Thyroid gland (tissue), 4 donors: ENCODE measurements around the gene GRAMD1C.

Experiments used
- CTCF ChIP-seq, 6 experiments: fragments of 200-600 bp in 3 of 6; fragments of 450-650 bp in 3 of 6; sonication (generic) in 3 of 6; IDR thresholded peaks; one replicate each; pipeline ENCODE4 v1.5.1; 2016 to 2019; ENCODE audit warnings: antibody characterized with exemption in 6 of 6, mild to moderate bottlenecking in 2 of 6, inconsistent platforms in 1 of 6, moderate library complexity in 1 of 6
- POLR2A ChIP-seq, 2 donors: fragments of 450-650 bp; IDR thresholded peaks; one replicate each; pipeline ENCODE4 v1.6.1; 2017; ENCODE audit warnings: antibody characterized with exemption in 2 of 2, mild to moderate bottlenecking in 2 of 2, moderate library complexity in 1 of 2

GRCh38 chr3:113791381-113791780, 47.2 kb upstream of the GRAMD1C start:
- TF ChIP-seq POLR2A (IDR thresholded peaks at IDR 0.05): no peak
- no peak for TF ChIP-seq CTCF (IDR thresholded peaks at IDR 0.05)
